NCI-H1930 (cell line): Measurements from ENCODE around the gene ALKBH5.
"Not testable (repeated sequence)": the region's sequence is repeated elsewhere in the genome, so short reads cannot be mapped to it uniquely, and the experiment has no call there.

ENCODE experiments used
- DNase-seq, 2 experiments: peaks; one replicate each; lab custom pipeline; 2025; lab: John Stamatoyannopoulos, UW

The ALKBH5 gene

GRCh38 chr17:18185832-18186626 lies 2.4 kb downstream of the ALKBH5 start:
- no peak for DNase-seq

- no peak for DNase-seq
These were observed 3.0 kb downstream of the ALKBH5 start for GRCh38 chr17:18186627-18186982.

- no peak for DNase-seq
These were observed 3.6 kb downstream of the ALKBH5 start for GRCh38 chr17:18187226-18187625.

GRCh38 chr17:18187821-18188761 lies 4.5 kb downstream of the ALKBH5 start:
- no peak for DNase-seq

GRCh38 chr17:18190628-18191235 lies 7.1 kb downstream of the ALKBH5 start:
- no peak for DNase-seq

GRCh38 chr17:18191236-18191667 lies 7.6 kb downstream of the ALKBH5 start:
- DNase-seq = no peak

- DNase-seq = no peak
These were observed 8.3 kb downstream of the ALKBH5 start for GRCh38 chr17:18191967-18192366.

GRCh38 chr17:18194394-18194793 lies 10.8 kb downstream of the ALKBH5 start:
- DNase-seq = no peak

GRCh38 chr17:18194804-18195203 lies 11.2 kb downstream of the ALKBH5 start:
- no peak for DNase-seq

- no peak for DNase-seq
These were observed 11.6 kb downstream of the ALKBH5 start for GRCh38 chr17:18195246-18195645.

- no peak for DNase-seq
These were observed 14.0 kb downstream of the ALKBH5 start for GRCh38 chr17:18197535-18198194.

- DNase-seq = no peak
These were observed 14.9 kb downstream of the ALKBH5 start for GRCh38 chr17:18198530-18198929.

- no peak for DNase-seq
These were observed 17.5 kb downstream of the ALKBH5 start for GRCh38 chr17:18201108-18201507.

GRCh38 chr17:18203308-18203707 lies 19.7 kb downstream of the ALKBH5 start:
- DNase-seq = no peak

GRCh38 chr17:18205861-18206260 lies 22.2 kb downstream of the ALKBH5 start:
- DNase-seq = no peak

- DNase-seq = no peak
These were observed 23.3 kb downstream of the ALKBH5 start for GRCh38 chr17:18206962-18207361.

- no peak for DNase-seq
These were observed 24.5 kb downstream of the ALKBH5 start for GRCh38 chr17:18208092-18208491.

- no peak for DNase-seq
These were observed 30.1 kb downstream of the ALKBH5 start for GRCh38 chr17:18213666-18214270.

GRCh38 chr17:18216906-18217305 lies 33.3 kb downstream of the ALKBH5 start:
- not testable (repeated sequence) for DNase-seq

- DNase-seq = peak; percentile 43 to 47
These were observed 33.9 kb downstream of the ALKBH5 start for GRCh38 chr17:18217412-18218015.

GRCh38 chr17:18218756-18219415 lies 35.3 kb downstream of the ALKBH5 start:
- no peak for DNase-seq
